ENCODE results near the gene PDE5A.
"Not testable (repeated sequence)": the region's sequence is repeated elsewhere in the genome, so short reads cannot be mapped to it uniquely, and the experiment has no call there.

PDE5A gene

GRCh38 chr4:119518230-119518892, 110.2 kb downstream of the PDE5A start:
- no peak for DNase-seq

GRCh38 chr4:119517361-119518229, 111.0 kb downstream of the PDE5A start:
- no peak for DNase-seq

DNA sequence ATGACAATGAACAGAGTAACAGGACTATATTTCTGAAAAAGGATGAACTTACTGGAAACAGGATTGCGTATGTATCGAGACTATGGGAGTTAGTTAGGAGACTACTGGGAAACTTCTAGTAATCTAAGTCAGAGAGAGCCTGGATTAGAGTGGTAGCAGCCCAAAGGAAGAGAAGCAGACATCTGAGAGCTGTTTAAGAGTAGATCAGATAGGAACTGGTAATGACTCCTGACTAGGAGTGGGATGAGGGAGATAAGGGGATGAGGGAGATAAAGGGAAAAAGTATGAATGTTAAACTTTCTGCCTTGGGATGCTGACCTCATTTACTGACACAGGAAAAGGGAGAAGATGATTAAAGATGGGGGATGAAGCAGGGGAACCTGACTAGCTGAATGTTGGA, 116.2 kb downstream of the PDE5A start:
- DNase-seq = no peak

- DNase-seq = no peak
These were observed 118.0 kb downstream of the PDE5A start for GRCh38 chr4:119510395-119511149.

DNA sequence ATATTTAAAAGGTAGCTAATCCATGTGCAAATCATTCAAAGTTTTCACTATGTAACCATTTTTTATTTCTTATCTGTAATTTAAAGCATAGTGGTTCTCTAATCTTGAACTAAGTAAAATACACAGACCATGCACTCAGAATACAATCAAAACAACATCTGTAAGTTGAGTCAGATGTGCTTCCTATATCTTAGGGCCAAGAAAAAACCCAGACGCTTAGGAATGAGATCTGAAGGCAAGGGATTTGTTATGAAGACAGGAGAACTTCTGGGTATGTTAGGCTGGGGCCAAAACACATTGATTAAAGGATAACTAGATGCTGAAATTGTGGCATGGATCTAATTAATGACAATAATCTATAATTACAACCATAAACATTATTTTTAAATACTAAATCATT, 120.3 kb downstream of the PDE5A start:
- DNase-seq = no peak

DNA sequence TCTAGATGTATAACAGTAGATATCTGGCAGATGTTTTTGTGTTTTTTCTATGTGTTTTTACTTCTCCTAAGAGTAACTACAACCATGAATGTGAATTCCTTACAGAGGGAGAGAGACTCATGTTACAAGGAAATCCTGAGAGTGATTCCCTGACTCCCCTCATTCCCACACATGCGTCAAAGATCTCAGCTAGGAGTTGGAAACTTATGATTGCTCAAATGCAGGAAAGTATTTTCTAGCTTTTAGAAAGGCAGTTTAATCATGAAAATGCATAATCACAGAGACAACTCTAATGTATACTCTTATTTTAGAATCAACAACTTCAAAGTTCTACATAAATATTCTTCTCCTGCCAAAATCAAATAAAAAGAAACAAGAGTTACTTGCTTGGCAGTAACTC, 121.8 kb downstream of the PDE5A start:
- DNase-seq = no peak

- DNase-seq = no peak
These were observed 124.0 kb downstream of the PDE5A start for GRCh38 chr4:119504616-119505015.

DNA sequence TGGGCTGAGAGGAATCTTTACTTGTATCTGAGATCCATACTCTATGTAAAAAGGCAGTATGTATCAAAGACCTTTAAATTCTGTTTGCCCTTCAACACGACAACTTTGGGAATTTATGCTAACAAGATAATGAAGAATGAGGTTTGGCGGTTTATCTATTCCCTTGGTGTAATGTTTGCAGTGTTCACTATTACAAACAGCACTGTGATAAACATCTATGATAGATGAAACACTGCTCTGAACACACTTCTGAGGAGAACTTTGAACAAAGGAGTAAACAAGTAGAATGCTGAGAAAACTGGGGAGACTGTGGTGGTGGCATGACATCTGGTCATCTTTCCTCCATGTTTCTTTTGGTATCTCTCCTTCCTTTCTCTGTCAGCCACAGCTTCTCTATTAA, 126.9 kb downstream of the PDE5A start:
- no peak for DNase-seq

DNA sequence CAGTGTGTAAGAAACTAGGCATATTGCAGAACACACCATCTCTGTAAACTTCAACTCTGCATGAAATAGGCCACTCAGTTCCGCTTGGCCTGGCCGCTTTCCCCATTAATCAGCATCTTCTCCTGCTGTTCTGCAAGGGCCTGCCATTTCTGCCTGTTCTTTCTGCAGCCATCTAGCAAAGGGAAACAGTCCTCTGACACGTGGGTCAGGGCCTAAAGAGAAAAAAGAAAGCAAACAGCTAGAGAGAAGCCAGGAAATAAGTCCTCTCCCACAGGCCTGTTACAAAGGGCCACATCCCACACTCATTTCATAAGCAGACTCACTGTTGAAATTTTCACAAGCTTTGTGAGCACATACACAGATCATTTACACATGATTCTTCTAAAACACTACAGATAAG, 130.1 kb downstream of the PDE5A start:
- DNase-seq = peak; percentile 60

DNA sequence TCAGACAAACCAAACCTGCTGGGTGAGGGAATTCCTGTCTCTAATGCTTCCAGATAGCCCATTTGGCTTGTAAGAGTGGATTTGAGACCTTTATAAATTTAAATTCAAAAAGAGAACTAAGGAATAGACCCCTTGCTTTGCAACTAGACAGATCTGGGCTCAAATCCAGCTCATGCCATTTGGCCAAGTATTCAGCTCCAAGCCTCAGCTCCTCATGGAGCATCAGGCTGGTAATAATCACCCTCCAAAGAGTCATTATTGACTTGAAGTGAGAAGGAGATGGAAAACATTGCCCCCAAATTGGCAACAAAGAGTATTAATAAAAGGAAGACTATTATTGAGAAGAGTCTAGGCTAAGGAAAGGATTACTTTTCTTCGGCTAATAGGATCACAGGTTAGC, 134.7 kb downstream of the PDE5A start:
- no peak for DNase-seq

DNA sequence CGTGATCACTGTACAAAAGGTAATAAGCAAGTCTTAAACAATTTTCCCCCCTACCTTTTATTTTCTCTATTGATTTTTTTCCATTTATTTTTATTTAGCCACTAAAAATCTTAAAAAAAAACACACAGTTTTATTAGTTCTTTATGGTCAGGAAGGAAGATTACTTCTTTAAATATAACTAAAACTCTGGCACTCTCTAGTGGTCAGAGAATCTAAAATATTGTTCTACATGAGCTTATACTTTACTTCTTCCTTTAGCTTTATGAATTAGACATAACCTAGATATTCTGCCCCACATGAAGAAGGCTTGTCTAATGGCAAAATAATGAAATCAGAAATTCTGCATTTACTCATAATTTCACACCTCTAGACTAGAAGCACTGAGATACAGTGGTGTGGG, 135.2 kb downstream of the PDE5A start:
- peak; percentile 3 for DNase-seq

- no peak for DNase-seq
These were observed 138.3 kb downstream of the PDE5A start for GRCh38 chr4:119490335-119490734.

- DNase-seq = no peak
These were observed 139.3 kb downstream of the PDE5A start for GRCh38 chr4:119489305-119489704.

DNA sequence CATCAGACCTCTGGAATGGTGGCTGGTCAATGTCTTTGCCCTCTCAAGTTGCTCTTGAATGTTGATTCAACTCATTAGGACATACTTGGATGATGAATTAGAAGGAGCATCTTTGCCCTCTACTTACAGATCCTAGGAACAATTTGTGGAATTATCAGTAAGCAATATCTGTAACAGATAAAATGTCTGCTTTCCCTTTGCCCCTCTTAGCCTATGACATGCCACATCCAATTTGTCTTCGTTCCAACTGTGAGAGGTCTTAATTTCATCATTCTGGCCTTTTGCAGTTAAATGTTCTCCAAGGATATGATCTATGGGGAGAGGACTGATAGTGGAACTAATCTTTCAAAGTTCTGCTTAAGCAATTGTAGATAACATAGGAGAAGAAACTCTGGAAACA, 148.3 kb downstream of the PDE5A start:
- DNase-seq = no peak

GRCh38 chr4:119479835-119480234, 148.8 kb downstream of the PDE5A start:
- no peak for DNase-seq

GRCh38 chr4:119479180-119479808, 149.3 kb downstream of the PDE5A start:
- DNase-seq = no peak

GRCh38 chr4:119478446-119479179, 150.0 kb downstream of the PDE5A start:
- no peak for DNase-seq

DNA sequence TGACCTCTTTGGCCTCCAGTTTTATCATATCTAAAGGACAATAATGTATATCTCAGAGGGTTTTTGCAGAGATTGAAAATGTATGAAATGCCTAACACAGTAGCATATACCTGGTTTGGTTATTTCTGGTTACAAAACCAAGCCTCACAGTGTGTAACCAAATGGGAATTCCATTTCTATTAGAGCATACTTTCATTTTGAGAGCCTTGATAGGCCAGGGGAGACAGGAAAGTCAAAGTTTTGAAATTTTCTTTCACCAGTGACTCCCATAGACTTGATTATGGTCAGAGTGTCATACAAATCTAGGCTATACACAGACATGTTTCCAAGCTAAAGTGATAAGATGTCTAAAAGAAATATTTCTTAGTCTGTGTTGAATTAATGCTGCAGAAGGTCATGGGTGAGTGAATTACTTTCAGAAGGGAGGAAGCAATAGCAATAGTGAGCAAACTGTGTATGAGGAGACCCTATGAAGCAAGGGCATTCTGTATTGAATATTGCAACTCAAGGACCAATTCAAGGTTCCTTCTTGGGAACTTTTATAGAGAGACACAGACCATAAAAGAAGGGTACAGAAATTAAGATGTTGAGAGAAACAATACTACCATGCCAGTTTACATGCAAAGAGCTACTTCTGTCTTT, 151.1 kb downstream of the PDE5A start:
- DNase-seq = no peak

GRCh38 chr4:119471259-119471658, 157.3 kb downstream of the PDE5A start:
- DNase-seq = no peak

- DNase-seq = not testable (repeated sequence)
These were observed 157.9 kb downstream of the PDE5A start for GRCh38 chr4:119470737-119471063.

DNA sequence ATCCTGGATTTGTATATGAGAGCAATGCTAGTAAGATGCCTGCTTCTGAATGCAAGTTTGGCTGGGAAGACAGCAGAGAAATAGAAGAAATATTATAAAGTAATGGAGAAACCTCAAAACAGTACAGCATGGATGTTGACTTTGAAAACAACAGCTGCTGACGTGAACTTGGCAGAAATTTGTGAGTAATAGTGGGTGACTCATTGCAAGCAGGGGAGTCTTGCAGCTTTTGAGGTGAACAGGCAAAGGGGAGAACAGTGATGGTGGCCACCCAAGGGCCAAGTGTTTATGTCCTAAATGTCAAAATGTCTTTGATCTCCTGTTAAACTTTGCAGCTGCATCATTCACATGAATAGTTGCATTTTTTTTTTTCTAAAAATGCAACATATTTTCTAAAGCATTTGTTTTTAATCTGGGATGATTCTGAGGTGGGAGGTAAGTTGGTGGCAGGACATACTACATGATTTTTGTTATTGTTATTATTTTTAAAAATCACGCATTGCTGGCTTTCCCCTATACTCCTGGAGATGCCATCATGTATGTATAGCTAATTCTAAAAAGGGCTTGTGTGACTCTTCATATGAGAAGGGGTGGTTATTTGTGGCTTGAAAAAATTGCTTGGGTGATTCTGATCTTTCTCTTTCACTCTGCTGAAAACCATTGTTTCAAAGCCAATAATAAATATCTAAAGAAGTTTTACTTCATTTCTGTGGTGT, 158.4 kb downstream of the PDE5A start:
- DNase-seq = not testable (repeated sequence)
